CD4-positive, alpha-beta memory T cell (primary cell): ENCODE data around the gene MNX1. TPM values are rescaled to one million over a fixed set of nuclear protein-coding genes. Genes with fewer than 3 reads are reported as not detected.

ENCODE experiments used
- CTCF ChIA-PET: fragments of 350-600 bp; sonication (Branson Sonifier 250); formaldehyde crosslinking; loops from one replicate; lab custom pipeline; 2021; ENCODE audit warnings: inconsistent platforms; ENCODE audit not compliant: partially characterized antibody; lab: Charles Lee
- POLR2A ChIA-PET: fragments of 350-600 bp; sonication (Branson Sonifier 250); formaldehyde crosslinking; loops from one replicate; lab custom pipeline; 2021; ENCODE audit not compliant: partially characterized antibody; lab: Charles Lee
- DNase-seq, 5 donors: peaks; one replicate each; pipeline versions ENCODE4 v3.0.0 to v3.0.0-alpha.2; 2020 to 2022; ENCODE audit warnings: mixed read lengths in 1 of 5
- H3K27ac ChIP-seq: one replicate; pipeline ENCODE4 v1.7.0; 2013; ENCODE audit warnings: low read depth, low read length
- H3K27me3 ChIP-seq: 2 replicates; pipeline ENCODE4 v1.7.0; 2013; ENCODE audit warnings: mild to moderate bottlenecking, low read length, moderate library complexity; ENCODE audit not compliant: insufficient read depth
- H3K36me3 ChIP-seq: 2 replicates; pipeline ENCODE4 v1.7.0; 2013; ENCODE audit warnings: mild to moderate bottlenecking, low read length, moderate library complexity; ENCODE audit not compliant: insufficient read depth
- H3K4me1 ChIP-seq: 2 replicates; pipeline ENCODE4 v1.7.0; 2013; ENCODE audit warnings: mild to moderate bottlenecking, low read length, moderate library complexity; ENCODE audit not compliant: insufficient read depth
- H3K4me3 ChIP-seq, 2 donors: one replicate each; pipeline ENCODE4 v1.7.0; 2013; ENCODE audit warnings: low read length in 2 of 2, mild to moderate bottlenecking in 1 of 2
- H3K9me3 ChIP-seq, 2 donors: one replicate each; pipeline ENCODE4 v1.7.0; 2013; ENCODE audit warnings: low read length in 2 of 2, control low read depth in 1 of 2; ENCODE audit not compliant: control insufficient read depth in 1 of 2
- H3K27ac Mint-ChIP-seq, 7 donors: one replicate each; pipeline ENCODE4 v1.8.0; 2020 to 2021; ENCODE audit warnings: mixed read lengths in 7 of 7, mild to moderate bottlenecking in 6 of 7, inconsistent platforms in 3 of 7, moderate library complexity in 3 of 7
- H3K27me3 Mint-ChIP-seq, 2 donors: one replicate each; pipeline ENCODE4 v1.8.0; 2020 to 2021; ENCODE audit warnings: mixed read lengths in 2 of 2
- H3K36me3 Mint-ChIP-seq, 2 donors: one replicate each; pipeline ENCODE4 v1.8.0; 2020 to 2021; ENCODE audit warnings: mixed read lengths in 2 of 2, inconsistent platforms in 1 of 2, mild to moderate bottlenecking in 1 of 2
- H3K4me1 Mint-ChIP-seq, 4 donors: one replicate each; pipeline ENCODE4 v1.8.0; 2020 to 2021; ENCODE audit warnings: mixed read lengths in 4 of 4, mild to moderate bottlenecking in 1 of 4
- H3K4me3 Mint-ChIP-seq, 8 donors: one replicate each; pipeline ENCODE4 v1.8.0; 2020 to 2021; ENCODE audit warnings: mixed read lengths in 8 of 8, mild to moderate bottlenecking in 7 of 8, moderate library complexity in 6 of 8, inconsistent platforms in 3 of 8
- H3K9me3 Mint-ChIP-seq, 8 donors: one replicate each; pipeline ENCODE4 v1.8.0; 2020 to 2021; ENCODE audit warnings: mixed read lengths in 8 of 8, mild to moderate bottlenecking in 5 of 8, inconsistent platforms in 3 of 8, moderate library complexity in 1 of 8
- intact Hi-C: fragments of 100-400 bp; cut with micrococcal nuclease; formaldehyde crosslinking; loops from one replicate; pipeline ENCODE4 v1.15.1; 2023
- polyA plus RNA-seq, 2 donors: library from polyadenylated mRNA; unstranded; fragments of 300-500 nt; fragmentation: Illumina TruSeq; gene quantifications; one replicate each; pipeline ENCODE4 v1.2.3, GENCODE V29; 2021
- total RNA-seq, 2 experiments: library from RNA; stranded (reverse); gene quantifications; one replicate each; pipeline ENCODE4 v1.2.3, GENCODE V29; 2021

MNX1 gene
- total and polyA plus RNA-seq, 4 experiments from 2014 or later = not detected

GRCh38 chr7:157053118-157053517 lies 42.7 kb upstream of the MNX1 start:
- no peaks in the 10 kb centered on the region for H3K27me3 ChIP-seq
- intact Hi-C loops = no loop called here
- no peaks in the 10 kb centered on the region for H3K4me1 Mint-ChIP-seq
- H3K4me3 Mint-ChIP-seq = no peak overlapping the region
- DNase-seq = no peak
- H3K4me3 ChIP-seq = no peak overlapping the region
- H3K9me3 Mint-ChIP-seq = peaks cover 0 to 15% (median 4%) of the 10 kb centered on the region in 8 donors
- H3K36me3 ChIP-seq = no peaks in the 10 kb centered on the region
- no peaks in the 10 kb centered on the region for H3K9me3 ChIP-seq
- peaks cover 20 to 21% of the 10 kb centered on the region in 2 donors for H3K27me3 Mint-ChIP-seq
- H3K4me1 ChIP-seq = no peaks in the 10 kb centered on the region
- no peak overlapping the region for H3K27ac ChIP-seq
- H3K27ac Mint-ChIP-seq = no peak overlapping the region
- ChIA-PET CTCF (no interaction called here), POLR2A (no interaction called here)
- H3K36me3 Mint-ChIP-seq = no peaks in the 10 kb centered on the region

GRCh38 chr7:157047148-157047547 lies 36.7 kb upstream of the MNX1 start:
- no peaks in the 10 kb centered on the region for H3K36me3 ChIP-seq
- H3K4me3 Mint-ChIP-seq = no peak overlapping the region
- H3K27me3 Mint-ChIP-seq = peaks cover 9% of the 10 kb centered on the region in 2 donors
- POLR2A ChIA-PET = no interaction called here
- CTCF ChIA-PET = no interaction called here
- DNase-seq = no peak
- H3K4me1 ChIP-seq = no peaks in the 10 kb centered on the region
- H3K27ac ChIP-seq = no peak overlapping the region
- H3K27me3 ChIP-seq = no peaks in the 10 kb centered on the region
- no peaks in the 10 kb centered on the region for H3K9me3 Mint-ChIP-seq
- H3K4me1 Mint-ChIP-seq = no peaks in the 10 kb centered on the region
- peak overlapping the region in 1 of 7 donors; percentile 41 for H3K27ac Mint-ChIP-seq
- no peaks in the 10 kb centered on the region for H3K36me3 Mint-ChIP-seq
- intact Hi-C loops = no loop called here
- H3K9me3 ChIP-seq = no peaks in the 10 kb centered on the region
- no peak overlapping the region for H3K4me3 ChIP-seq

GRCh38 chr7:157046681-157047080 lies 36.2 kb upstream of the MNX1 start:
- no peak for DNase-seq
- Histone ChIP-seq H3K9me3 (no peaks in the 10 kb centered on the region), H3K36me3 (no peaks in the 10 kb centered on the region), H3K27me3 (no peaks in the 10 kb centered on the region), H3K4me3 (no peak overlapping the region), H3K4me1 (no peaks in the 10 kb centered on the region), H3K27ac (no peak overlapping the region)
- POLR2A ChIA-PET = no interaction called here
- no peaks in the 10 kb centered on the region for H3K9me3 Mint-ChIP-seq
- no peak overlapping the region for H3K4me3 Mint-ChIP-seq
- no peaks in the 10 kb centered on the region for H3K36me3 Mint-ChIP-seq
- intact Hi-C loops = no loop called here
- H3K4me1 Mint-ChIP-seq = no peaks in the 10 kb centered on the region
- peaks cover 9% of the 10 kb centered on the region in 2 donors for H3K27me3 Mint-ChIP-seq
- CTCF ChIA-PET = no interaction called here
- H3K27ac Mint-ChIP-seq = no peak overlapping the region

- no peak for DNase-seq
- Mint-ChIP-seq H3K4me3 (no peak overlapping the region), H3K4me1 (no peaks in the 10 kb centered on the region), H3K27me3 (peaks cover 5 to 11% of the 10 kb centered on the region in 2 donors), H3K27ac (no peak overlapping the region), H3K36me3 (no peaks in the 10 kb centered on the region), H3K9me3 (no peaks in the 10 kb centered on the region)
- CTCF ChIA-PET = no interaction called here
- POLR2A ChIA-PET = no interaction called here
- Histone ChIP-seq H3K36me3 (no peaks in the 10 kb centered on the region), H3K4me3 (no peak overlapping the region), H3K9me3 (no peaks in the 10 kb centered on the region), H3K4me1 (no peaks in the 10 kb centered on the region), H3K27ac (no peak overlapping the region), H3K27me3 (no peaks in the 10 kb centered on the region)
- intact Hi-C loops = no loop called here
These were observed 34.6 kb upstream of the MNX1 start for GRCh38 chr7:157044943-157045660.

- Mint-ChIP-seq H3K9me3 (no peaks in the 10 kb centered on the region), H3K27ac (no peak overlapping the region), H3K36me3 (no peaks in the 10 kb centered on the region), H3K4me1 (peaks cover 0 to 3% (median 0%) of the 10 kb centered on the region in 4 donors), H3K27me3 (peaks cover 3 to 9% of the 10 kb centered on the region in 2 donors), H3K4me3 (no peak overlapping the region)
- Histone ChIP-seq H3K36me3 (no peaks in the 10 kb centered on the region), H3K27me3 (no peaks in the 10 kb centered on the region), H3K4me3 (no peak overlapping the region), H3K27ac (no peak overlapping the region), H3K9me3 (no peaks in the 10 kb centered on the region), H3K4me1 (no peaks in the 10 kb centered on the region)
- intact Hi-C loops = no loop called here
- ChIA-PET POLR2A (no interaction called here), CTCF (no interaction called here)
- DNase-seq = no peak
These were observed 33.8 kb upstream of the MNX1 start for GRCh38 chr7:157044147-157044687.

GRCh38 chr7:157043745-157044144 lies 33.3 kb upstream of the MNX1 start:
- no peak for DNase-seq
- H3K4me1 ChIP-seq = no peaks in the 10 kb centered on the region
- no peak overlapping the region for H3K27ac ChIP-seq
- ChIA-PET POLR2A (no interaction called here), CTCF (no interaction called here)
- H3K4me1 Mint-ChIP-seq = peaks cover 0 to 3% (median 0%) of the 10 kb centered on the region in 4 donors
- H3K9me3 Mint-ChIP-seq = no peaks in the 10 kb centered on the region
- H3K36me3 Mint-ChIP-seq = no peaks in the 10 kb centered on the region
- H3K4me3 Mint-ChIP-seq = no peak overlapping the region
- no peaks in the 10 kb centered on the region for H3K27me3 ChIP-seq
- no peak overlapping the region for H3K4me3 ChIP-seq
- H3K27ac Mint-ChIP-seq = no peak overlapping the region
- no peaks in the 10 kb centered on the region for H3K9me3 ChIP-seq
- intact Hi-C loops = no loop called here
- H3K27me3 Mint-ChIP-seq = peaks cover 3 to 9% of the 10 kb centered on the region in 2 donors
- H3K36me3 ChIP-seq = no peaks in the 10 kb centered on the region

- Mint-ChIP-seq H3K27ac (no peak overlapping the region), H3K27me3 (peaks cover 4 to 17% of the 10 kb centered on the region in 2 donors), H3K4me1 (peaks cover 0 to 3% (median 0%) of the 10 kb centered on the region in 4 donors), H3K36me3 (no peaks in the 10 kb centered on the region), H3K9me3 (peaks cover 0 to 2% (median 0%) of the 10 kb centered on the region in 8 donors), H3K4me3 (no peak overlapping the region)
- ChIA-PET CTCF (no interaction called here), POLR2A (no interaction called here)
- DNase-seq = no peak
- Histone ChIP-seq H3K36me3 (no peaks in the 10 kb centered on the region), H3K4me3 (no peak overlapping the region), H3K9me3 (no peaks in the 10 kb centered on the region), H3K4me1 (no peaks in the 10 kb centered on the region), H3K27me3 (no peaks in the 10 kb centered on the region), H3K27ac (no peak overlapping the region)
- intact Hi-C loops = no loop called here
These were observed 31.2 kb upstream of the MNX1 start for GRCh38 chr7:157041514-157042277.
